ENCODE data around the gene LACC1. TPM values are rescaled to one million over a fixed set of nuclear protein-coding genes. Genes with fewer than 3 reads are reported as not detected.

Gene LACC1
- total and polyA plus RNA-seq, 2 of the 8 experiments (the other 6 are each of a cell fraction or from before 2014, with no cell fraction given) = 0.57 to 3.6 TPM

GRCh38 chr13:43911278-43911677 lies 31.6 kb downstream of the LACC1 start (continued):
- TF ChIP-seq SUZ12 (IDR thresholded peaks at IDR 0.05; ENCODE audit: low read length) (no peak), RNF2 (IDR thresholded peaks at IDR 0.05; ENCODE audit: borderline replicate concordance, low read depth, low read length, missing control alignments, poor library complexity, severe bottlenecking) (no peak), E2F6 (IDR thresholded peaks at IDR 0.05) (no peak)
